ENCODE results near the gene SLC22A2. TPM values are rescaled to one million over a fixed set of nuclear protein-coding genes. Genes with fewer than 3 reads are reported as not detected.

The SLC22A2 gene
- total RNA-seq, 1 donor from 2014 or later = not detected

DNA sequence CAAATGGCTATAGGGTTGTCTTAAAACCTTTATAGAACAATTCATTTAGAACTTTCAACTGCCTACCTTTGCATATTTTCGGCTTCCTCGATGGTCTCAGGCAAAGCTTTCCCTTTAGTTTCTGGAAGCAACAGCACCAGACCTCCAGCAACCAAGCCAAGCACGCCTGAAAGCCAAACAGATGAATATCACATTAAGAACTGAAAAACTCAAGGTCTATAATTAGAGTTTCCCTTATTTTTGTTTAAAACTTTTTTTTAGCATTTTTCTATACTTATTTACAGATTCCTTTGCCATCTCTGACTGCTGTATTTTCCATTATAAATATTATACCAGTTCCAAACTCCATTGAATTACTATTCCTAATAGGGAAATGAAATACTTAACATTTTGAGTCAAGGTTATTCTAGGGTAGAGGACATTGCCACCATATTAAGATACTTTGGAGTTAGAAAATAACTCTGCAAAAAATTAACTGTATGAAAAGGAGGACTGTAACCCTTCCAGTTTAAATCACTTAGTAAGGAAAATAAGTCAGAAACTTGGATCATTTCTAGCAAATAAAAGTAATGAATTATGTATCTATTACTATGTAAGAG lies 33.9 kb downstream of the SLC22A2 start:
- intact Hi-C loops (cut with DNase I) = no loop called here
- no peak for DNase-seq (ENCODE audit: low spot score)

GRCh38 chr6:160222491-160222890 lies 36.1 kb downstream of the SLC22A2 start:
- intact Hi-C loops (cut with DNase I) = no loop called here
- no peak for DNase-seq (ENCODE audit: low spot score)

DNA sequence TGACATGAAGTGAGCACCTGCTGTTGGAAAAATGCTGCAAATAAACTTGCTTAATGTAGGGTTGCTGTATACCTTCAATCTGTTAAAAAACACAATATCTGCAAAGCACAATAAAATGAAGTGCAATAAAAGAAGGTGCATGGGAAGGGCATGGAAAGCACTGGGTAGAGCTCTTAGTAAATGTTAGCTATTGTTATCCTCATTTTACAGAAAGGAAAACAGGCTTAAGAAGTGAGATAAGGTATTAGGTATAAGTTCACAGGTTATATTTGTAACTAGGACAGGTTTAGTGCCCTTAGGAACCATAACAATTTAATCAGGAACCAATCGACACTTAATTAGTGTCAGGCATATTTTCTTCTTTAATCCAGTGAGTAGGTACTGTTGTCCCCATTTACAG lies 36.7 kb downstream of the SLC22A2 start:
- DNase-seq (ENCODE audit: low spot score) = no peak
- intact Hi-C loops (cut with DNase I) = no loop called here

GRCh38 chr6:160221423-160221822 lies 37.2 kb downstream of the SLC22A2 start:
- intact Hi-C loops (cut with DNase I) = no loop called here
- no peak for DNase-seq (ENCODE audit: low spot score)

DNA sequence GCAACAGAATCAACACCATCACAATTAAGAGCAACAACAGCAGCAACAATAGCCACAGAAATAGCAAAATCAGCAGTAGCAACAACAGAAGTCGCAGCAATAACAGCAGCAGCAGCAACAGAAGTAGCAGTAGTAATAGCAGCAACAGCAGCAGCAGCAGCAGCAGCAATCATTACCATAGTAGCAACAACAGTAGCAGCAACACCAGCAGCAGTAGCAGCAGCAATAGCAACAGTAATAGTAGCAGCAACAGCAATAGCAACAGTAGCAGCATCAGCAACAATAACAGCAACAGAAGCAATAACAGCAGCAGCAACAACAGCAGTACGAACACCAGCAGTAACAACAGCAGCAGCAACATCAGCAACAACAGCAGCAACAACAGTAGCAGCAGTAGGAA lies 39.8 kb downstream of the SLC22A2 start:
- intact Hi-C loops (cut with DNase I) = no loop called here
- DNase-seq (ENCODE audit: low spot score) = no peak

DNA sequence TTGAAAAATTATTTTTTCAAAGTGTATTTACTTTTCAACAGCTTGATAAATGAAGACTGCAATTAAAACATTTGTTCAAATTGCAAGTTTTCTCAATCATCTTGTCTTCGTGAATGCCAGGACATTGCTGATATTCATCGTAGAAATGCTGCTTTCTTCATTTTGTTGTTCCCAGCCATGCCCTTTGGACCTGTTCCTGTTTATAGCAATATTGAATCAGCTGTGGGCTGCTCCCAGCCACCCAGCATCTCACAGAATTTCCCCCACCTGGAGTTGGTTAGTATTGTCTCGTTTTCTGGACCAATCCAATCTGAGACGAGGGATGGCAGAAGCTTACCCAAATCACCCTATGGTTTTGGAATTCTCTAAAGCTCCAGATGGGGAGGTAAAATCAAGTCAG lies 40.8 kb downstream of the SLC22A2 start:
- DNase-seq (ENCODE audit: low spot score) = no peak
- intact Hi-C loops (cut with DNase I) = no loop called here

DNA sequence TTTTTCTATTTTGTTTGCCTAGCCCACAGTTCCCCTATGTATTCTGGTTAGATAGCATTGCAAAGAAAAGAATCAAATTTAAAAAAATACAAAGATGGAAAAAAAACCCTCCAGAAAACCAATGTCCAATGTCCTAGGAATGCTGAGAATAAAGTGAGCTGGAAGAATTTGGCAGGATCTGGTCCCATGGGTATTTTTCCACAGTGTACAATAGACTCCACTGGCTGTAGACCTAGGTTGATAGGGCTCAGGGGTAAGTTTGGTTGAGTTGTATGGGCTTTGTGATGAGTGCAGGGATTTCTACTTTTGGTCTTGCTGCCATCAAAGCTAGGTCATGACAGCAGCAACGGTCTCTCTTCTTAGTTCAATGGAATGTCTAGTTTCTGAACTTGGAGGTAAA lies 41.5 kb downstream of the SLC22A2 start:
- DNase-seq (ENCODE audit: low spot score) = no peak
- intact Hi-C loops (cut with DNase I) = no loop called here

- DNase-seq (ENCODE audit: low spot score) = no peak
- intact Hi-C loops (cut with DNase I) = no loop called here
Observed at GRCh38 chr6:160215232-160215631, 43.4 kb downstream of the SLC22A2 start.

DNA sequence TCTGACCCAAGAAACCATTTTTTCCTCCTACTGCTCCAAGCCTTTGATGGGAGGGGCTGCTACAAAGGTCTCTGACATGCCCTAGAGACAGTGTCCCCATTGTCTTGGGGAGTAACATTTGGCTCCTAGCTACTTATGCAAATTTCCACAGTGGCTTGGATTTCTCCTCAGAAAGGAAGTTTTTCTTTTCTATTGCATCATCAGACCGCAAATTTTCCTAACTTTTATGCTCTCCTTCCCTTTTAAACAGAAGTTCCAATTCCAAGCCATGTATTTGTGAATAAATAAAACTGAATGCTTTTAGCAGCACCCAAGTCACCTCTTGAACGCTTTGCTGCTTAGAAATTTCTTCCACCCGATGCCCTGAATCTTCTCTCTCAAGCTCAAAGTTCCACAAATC lies 51.0 kb downstream of the SLC22A2 start:
- no peak for DNase-seq (ENCODE audit: low spot score)
- intact Hi-C loops (cut with DNase I) = no loop called here

- no peak for DNase-seq (ENCODE audit: low spot score)
- intact Hi-C loops (cut with DNase I) = no loop called here
Observed at GRCh38 chr6:160204710-160205109, 53.9 kb downstream of the SLC22A2 start.

- intact Hi-C loops (cut with DNase I) = no loop called here
- no peak for DNase-seq (ENCODE audit: low spot score)
Observed at GRCh38 chr6:160203953-160204352, 54.7 kb downstream of the SLC22A2 start.

DNA sequence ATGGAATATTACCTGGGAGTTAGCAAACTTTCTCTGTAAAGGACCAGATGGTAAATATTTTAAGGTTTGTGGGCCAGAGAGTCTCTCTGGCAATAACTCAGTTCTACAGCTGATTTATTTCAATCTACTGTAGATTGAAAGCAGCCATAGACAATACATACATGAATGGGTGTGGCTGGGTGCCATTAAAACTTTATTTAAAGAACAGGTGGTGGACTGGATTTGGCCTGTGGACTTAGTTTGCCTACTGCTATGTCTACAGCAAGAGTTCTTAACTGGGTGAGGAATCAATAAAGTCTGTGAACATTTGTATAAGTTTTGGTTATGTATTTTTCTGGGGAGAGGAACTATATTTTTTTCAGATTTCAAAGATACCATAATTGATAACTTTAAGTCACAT lies 55.1 kb downstream of the SLC22A2 start:
- no peak for DNase-seq (ENCODE audit: low spot score)
- intact Hi-C loops (cut with DNase I) = no loop called here

DNA sequence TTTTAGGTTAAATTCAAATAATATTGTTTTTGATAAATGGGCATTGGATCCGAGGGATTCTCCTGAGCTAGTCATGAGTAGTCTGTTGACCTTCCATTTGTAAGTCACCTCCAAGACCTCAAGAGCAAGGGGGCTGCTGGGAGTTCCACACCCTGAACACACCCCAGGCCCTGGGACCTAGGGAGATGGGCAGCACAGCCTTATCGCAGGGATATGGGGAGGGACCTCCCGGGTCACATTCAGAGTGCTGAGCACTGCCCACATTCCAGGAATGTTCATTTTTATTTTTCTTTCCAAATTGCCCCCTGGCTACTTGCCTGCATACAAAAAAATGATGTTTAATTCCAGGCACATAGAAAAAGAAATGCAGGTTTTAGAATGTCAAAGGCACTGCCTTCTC lies 55.5 kb downstream of the SLC22A2 start:
- intact Hi-C loops (cut with DNase I) = no loop called here

DNA sequence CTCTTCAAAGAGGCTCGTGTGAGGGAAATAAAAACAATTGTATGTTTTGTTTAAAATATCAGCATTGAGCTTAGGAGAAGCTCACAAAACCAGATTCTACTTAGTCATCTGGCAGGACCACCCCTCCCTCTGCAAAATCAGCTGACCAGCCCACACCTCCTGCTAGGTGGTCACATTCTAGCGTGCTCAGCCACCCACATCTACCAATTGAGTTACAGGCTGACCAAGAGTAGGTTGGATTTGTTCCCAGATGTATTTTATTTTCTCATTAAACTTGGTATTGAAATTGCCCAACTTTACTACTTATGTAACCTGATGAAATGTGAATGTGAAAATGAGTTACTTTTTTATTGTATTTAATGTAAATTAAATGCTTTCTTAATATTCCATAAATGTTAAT lies 56.2 kb downstream of the SLC22A2 start:
- DNase-seq (ENCODE audit: low spot score) = no peak
- intact Hi-C loops (cut with DNase I) = no loop called here

More for the DNA sequence above, 55.5 kb downstream of the SLC22A2 start:
- DNase-seq (ENCODE audit: low spot score) = no peak

DNA sequence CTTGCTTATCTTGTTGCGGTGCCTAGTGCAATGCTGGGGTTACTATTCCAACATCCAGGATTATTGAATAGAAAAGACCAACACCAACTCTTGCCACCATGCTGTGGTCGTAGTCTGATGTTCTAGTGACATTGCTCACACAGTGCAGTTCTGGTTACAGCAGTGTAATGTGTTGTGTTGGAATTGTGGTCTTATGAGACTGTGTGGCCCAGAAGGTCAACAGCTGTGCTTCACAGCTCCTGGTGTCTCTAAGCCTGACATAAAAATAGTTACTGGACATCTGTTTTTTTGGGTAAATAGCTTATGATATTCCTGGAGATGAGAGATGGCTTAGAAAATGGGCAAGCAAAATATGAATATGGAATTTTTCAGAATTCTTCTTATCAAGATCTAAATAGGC lies 57.6 kb downstream of the SLC22A2 start:
- DNase-seq (ENCODE audit: low spot score) = no peak
- intact Hi-C loops (cut with DNase I) = no loop called here

GRCh38 chr6:160198606-160199211 lies 59.9 kb downstream of the SLC22A2 start:
- intact Hi-C loops (cut with DNase I) = no loop called here
- no peak for DNase-seq (ENCODE audit: low spot score)

GRCh38 chr6:160197662-160198061 lies 61.0 kb downstream of the SLC22A2 start:
- intact Hi-C loops (cut with DNase I) = no loop called here
- DNase-seq (ENCODE audit: low spot score) = no peak

- DNase-seq (ENCODE audit: low spot score) = no peak
- intact Hi-C loops (cut with DNase I) = no loop called here
Observed at GRCh38 chr6:160194808-160195207, 63.8 kb downstream of the SLC22A2 start.

DNA sequence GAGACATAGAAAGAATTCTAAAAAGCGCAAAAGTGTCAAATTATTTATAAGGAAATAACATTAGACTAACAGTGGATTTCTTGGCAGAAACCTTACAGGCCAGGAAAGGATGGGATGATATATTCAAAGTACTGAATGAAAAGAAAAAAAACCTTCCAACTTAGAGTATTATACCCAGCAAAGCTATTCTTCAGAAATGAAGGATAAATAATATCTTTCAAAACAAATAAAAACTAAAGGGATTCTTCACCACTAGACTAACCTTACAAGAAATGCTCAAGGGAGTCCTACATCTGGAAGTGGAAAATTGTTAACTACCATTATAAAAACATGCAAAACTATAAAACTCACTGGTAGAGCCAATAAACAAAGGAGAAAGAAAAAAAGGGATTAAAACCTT lies 65.8 kb downstream of the SLC22A2 start:
- DNase-seq (ENCODE audit: low spot score) = no peak
- intact Hi-C loops (cut with DNase I) = no loop called here

DNA sequence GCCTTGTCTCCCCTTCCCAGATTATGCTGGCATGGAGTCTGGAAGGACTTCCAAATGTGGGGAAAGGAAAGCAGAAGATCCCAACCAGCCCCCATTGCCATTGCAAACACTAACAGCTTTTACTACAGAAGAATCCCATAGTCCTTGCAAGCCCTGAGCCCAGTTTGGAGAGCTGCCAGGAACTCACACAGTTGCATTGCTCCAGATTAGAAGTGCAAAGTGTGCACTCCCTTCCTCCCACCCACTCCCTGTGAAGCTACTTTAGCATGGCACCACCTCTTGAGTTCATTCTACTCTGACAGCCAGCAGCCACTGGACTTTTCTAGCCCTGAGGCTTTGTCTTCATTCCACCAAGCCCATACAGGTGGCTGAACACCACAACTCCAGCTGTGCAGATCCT lies 67.6 kb downstream of the SLC22A2 start:
- intact Hi-C loops (cut with DNase I) = no loop called here
- no peak for DNase-seq (ENCODE audit: low spot score)

DNA sequence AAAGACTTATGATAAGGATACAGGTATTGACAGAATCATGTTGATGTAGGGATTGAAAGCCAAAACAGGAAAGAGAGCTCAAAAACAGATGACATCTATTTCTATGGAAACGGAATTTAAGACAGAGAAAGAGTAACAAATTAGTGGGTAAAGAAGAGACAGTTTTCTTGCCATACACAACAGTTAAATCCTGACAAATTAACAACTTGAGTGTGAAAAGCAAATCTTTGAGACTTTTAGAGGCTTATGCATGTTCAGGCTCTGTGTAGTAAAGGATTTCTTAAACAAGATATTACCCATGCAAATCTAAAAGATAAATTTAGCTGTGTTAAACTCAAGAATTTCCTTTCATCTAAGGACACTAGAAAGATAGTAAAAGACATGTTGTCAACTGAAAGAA lies 68.5 kb downstream of the SLC22A2 start:
- no peak for DNase-seq (ENCODE audit: low spot score)
- intact Hi-C loops (cut with DNase I) = no loop called here

GRCh38 chr6:160188773-160189172 lies 69.8 kb downstream of the SLC22A2 start:
- intact Hi-C loops (cut with DNase I) = no loop called here
- DNase-seq (ENCODE audit: low spot score) = no peak

All from cardiac septum (tissue), 1 donor.